Stimulated activated CD8-positive, alpha-beta memory T cell treated with anti-CD3 and anti-CD28 coated beads, Interleukin-4, amount 100 ng/mL, for 48 hours (primary cell): ENCODE results near the gene FTO.

ENCODE experiments used
- DNase-seq: peaks from one replicate; pipeline ENCODE4 v3.0.0-alpha.2; 2020

The FTO gene

DNA sequence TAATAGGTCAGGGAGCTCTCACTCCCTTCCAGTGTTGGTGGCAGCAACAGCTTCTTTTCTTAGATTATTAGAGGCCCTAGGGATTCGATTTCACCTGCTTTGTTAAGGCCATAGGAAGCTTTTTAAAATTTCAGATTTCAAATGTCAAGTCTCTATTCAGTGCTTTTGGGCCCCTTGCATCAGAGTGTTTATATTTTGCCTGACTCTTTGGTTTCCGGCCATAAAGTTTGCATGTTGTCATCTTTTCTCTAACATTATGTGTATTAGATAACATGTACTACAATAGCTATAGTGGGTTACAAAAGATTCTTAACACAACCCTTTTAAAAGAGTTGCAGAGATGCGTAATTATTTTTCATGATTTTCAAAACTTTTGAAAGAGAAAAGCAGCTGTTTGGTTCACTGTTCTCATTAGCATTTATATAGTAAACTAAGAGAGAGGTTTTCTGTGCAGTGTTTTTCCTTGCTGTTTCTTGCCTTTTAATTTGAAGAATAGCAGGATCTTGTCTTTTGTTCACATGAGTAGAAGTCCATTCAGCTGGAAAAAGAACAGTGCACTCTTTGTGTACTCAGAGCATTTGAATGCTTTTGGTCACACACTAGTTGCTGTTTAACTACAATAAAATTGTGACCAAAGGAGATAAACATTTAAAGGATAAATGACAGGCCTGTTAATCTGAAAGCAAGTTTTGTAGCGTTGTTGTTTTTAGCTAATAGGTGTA is 52.5 kb downstream of the FTO start:
- DNase-seq: no peak

DNA sequence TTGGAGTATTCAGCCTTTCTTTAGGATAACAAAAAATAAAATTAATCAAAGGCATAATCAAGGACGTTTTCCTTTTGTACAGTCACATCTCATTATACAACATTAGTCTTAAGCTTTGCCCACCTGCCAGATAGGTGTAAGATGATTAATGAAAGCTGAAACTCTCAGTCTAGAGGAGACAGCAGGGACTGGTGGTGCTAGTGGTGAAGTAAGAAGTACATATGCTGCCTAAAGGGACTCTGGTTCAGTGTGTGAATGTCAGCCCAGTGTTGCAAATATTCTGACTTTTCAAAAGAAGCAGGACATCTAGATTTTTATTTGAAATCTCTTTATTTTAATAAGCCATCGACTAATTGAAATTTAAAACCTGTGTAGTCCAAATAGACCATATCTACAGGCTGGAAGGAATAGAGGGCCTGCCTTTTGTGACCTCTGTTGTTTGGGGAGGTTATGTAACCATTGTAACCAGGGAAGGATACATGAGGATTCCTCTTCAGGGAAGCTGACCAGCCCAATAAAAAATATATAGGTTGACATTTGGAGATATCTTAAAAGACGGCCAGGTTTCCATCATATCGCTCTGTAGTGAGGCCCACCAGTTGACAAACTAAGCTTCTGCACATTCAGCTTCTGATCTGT is 54.1 kb downstream of the FTO start:
- DNase-seq: no peak

DNA sequence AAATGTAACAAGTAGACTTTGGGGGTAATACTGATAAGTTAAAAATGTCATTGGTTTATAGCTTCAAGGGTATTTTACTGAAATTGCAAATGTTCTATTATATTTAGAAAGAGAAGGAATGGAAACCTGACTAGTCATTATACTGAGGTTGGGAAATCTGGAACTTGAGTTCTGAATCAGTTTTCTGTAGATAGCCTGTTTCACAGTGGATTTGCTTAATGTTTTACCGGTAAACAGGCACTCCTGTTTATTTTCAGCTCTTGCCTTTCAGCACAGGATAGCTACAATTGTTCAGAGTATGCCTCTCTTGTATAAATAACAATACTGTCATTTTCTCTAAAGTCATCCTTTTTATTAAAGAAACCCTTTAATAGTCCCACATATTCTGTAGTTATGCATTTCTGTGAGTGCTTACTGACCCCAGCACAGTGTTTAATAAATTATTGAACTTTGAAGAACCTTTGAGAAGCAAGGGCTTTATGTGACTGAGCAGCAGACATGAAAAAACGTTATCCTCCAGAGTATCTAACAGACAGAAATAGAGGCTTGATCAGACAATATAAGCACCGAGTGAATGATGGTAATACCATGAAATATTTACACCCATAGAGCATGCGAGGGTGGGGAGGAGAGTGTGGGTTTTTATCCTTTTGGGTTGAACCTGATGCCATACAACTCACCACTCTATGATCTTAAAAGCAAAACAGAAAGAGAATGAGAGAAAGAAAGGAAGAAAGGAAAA is 58.2 kb downstream of the FTO start:
- DNase-seq: no peak

DNA sequence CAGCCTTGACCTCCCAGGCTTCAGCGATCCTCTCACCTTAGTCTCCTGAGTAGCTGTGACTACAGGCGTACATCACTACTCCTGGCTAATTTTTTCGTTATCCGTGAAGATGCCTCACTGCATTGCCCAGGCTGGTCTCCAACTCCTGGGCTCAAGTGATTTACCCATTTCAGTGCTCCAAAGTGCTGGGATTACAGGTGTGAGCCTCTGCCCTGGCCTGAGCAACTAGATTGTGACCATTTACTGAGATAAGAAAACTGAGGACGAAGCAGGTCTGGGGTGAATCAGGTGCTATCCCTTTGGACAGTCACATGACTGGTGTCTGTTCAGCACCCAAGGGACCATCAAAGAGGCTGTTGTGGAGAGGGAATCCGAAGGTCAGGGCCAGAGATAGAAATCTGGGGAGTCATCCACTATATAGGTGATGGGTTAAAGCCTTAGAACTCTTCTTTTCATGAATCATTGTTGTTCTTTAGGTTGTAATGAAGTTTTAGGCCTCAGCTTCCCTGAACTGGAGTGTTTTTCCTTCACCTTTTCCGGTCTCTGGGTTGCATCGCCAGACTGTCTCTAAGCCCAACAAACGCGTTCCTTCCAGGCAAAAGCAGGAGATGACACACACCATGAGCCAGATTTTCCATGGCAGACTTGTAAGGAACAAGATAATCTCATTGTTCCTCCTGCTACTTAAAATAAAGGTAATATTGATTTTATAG is 62.5 kb downstream of the FTO start:
- no peak for DNase-seq

DNA sequence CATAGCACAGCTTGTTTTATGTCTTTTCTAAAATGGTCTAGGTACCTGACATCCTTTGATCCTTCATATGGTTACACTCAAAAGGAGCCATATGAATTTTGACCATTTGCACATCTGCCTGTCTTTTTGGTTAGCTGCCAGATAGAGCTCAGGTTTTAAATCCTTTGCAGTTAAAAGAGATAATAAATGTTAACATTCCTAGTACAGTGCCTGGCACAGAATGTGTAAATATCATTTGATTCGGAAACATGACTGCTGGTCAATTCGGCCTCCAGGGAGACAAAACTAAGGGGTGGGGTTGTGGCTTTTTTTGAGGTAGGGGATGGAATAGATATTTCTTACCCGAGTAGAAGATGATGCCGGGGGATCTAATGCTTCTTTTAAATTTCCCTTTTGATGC is 64.2 kb downstream of the FTO start:
- no peak for DNase-seq

DNA sequence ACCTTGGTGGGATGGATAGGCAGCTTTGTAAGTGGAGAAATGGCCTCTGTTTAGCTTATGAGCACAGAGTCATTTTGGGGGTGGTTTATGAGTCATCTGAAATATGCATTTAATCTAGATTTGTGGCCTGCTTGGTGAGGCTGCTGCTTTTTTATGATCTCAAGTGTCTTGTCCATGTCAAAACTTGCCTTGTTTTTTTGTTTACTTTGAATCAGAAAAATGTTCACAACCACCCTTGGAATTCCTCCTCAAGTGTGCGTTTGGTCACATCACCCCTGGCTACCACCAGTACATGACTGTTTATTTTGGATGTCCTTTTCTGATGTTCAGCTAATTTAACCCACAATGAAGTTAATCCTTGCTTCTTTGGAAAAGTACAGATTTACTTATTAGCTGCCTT is 64.6 kb downstream of the FTO start:
- DNase-seq: no peak

DNA sequence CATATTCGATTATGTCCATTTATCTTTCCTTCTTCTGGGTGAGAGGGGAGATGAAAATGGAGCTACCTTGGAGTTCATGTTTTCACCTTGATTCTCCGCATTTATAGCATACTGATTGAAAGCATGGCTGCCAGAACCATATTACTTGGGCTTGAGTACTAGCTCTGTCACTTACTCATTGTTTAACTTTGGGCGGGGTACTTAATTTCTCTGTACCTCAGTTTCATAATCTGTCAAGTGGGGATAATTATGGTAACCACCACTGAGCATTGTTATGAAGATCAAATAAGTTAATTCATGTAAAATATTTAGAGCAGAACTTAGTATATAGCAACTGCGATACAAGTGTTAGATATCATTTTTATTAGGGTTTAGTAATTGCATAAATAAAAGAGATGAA is 65.2 kb downstream of the FTO start:
- DNase-seq: no peak

DNA sequence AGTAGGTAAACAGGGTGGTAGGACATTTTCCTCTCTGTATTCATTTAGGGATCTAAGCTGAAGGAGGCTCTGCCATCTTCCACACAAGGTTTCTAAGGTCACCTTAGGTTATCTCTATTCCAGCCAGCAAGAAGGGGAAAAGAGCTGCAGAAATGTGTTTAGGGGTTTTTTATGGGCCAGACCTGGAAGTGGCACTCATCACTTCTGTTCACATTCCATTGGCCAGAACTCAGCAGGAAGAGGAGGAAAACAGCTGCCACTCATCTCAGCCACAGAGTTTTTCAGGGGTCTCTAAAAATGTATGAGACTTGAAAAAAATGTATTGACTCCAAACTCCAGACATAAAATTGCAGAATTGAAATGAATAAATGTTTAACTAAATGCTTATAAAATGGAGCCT is 65.8 kb downstream of the FTO start:
- no peak for DNase-seq

DNA sequence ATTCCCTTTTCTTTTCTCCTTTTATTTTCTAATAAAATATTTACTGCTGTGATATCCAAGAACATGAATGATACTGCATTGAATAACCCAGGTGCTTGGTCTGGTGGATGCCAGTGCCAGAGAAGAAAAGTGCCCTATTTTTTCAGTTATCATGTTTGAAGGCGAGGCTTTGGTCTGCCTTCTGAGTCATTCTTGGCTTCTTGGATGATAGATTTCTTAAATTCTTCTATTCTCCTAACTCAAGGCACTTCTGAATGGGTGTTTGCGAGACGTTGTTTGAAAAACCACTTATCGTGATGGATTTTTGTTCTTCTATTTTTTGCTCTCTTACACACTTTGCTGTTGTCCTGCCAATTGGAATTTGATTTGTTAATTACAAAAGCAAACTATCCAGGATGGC is 66.7 kb downstream of the FTO start:
- no peak for DNase-seq

DNA sequence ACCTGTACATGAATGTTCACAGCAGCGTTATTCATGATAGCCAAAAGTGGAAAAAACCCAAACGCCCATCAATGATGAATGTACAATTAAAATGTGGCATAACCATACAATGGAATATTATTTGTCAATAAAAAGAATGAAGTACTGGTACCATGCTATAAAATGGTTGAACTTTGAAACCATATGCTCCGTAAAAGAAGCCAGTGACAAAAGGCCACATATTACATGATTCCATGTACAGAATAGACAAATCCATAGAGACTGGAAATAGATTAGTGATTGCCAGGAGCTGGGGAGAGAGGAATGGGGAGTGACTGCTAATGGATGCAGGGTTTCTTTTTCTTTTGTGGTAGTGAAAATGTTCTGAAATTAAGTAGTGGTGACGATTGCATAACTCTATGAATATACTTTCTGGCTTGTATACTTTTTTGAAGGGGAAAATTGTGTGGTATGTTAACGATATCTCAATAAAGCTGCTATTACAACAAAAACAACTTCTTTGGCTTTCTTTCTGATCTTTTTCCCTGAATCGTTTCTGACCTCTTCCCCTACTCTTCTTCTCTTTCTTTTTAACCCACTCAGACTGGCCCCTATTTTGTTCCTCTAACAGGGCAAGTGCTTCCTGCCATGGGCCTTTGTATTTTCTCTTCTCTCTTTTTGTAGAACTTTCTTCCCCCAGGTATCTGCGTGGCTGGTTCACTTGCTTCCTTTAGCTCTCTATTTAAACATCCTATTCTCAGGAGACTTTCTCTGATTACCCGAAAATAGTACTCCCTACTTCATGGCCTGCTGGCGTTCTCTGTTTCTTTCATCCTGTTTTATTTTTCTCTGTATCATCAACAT is 67.9 kb downstream of the FTO start:
- DNase-seq: no peak

DNA sequence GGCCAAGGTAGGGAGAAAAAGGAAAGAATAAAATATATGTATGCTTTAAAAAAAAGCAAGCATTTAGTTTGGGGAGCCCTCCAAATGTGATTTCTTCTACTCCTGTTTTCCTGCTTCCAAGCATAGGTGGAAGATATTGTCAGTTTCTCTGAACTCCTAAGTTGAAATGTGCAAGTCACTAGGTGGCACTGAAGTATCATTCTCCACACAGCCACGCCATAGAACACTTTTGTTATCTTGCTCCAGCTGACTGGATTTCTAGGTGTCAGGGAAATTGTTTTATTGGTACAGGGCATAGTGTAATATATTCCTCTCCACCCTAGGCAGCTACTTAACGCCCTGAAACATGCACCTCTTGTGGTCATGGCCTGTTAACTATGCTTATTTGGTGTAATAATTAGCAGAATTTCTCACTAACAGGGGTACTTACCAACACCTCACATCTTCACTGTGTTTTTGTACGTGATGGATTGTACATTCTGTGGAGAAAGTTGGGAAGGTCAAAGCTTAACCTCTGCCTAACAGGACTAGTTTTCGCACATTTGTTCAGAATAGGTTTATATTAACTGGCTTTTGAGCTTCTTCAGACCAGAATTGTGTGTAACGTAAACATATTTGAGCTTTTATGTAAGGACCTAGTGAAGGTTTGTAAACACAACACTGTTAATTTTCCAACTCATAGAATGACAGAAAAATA is 69.3 kb downstream of the FTO start:
- no peak for DNase-seq

DNA sequence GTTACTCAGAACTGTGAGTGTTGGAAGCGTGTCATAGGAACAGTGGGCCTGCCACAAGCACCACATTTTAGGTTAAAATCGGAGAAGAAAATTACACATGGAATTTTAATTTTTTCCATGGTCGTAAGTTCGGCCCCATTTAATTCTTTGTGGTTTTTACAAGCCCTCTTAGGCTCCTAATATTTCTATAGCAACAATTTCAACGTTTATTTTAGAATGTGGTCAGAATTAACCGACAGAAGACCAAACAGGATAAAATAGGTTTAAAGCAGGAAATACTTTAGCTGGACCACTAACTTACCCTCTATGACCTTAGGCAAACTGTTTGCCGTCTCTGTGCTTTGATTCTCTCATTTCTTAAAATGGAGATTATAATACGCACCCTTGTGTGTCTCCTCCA is 69.9 kb downstream of the FTO start:
- no peak for DNase-seq

DNA sequence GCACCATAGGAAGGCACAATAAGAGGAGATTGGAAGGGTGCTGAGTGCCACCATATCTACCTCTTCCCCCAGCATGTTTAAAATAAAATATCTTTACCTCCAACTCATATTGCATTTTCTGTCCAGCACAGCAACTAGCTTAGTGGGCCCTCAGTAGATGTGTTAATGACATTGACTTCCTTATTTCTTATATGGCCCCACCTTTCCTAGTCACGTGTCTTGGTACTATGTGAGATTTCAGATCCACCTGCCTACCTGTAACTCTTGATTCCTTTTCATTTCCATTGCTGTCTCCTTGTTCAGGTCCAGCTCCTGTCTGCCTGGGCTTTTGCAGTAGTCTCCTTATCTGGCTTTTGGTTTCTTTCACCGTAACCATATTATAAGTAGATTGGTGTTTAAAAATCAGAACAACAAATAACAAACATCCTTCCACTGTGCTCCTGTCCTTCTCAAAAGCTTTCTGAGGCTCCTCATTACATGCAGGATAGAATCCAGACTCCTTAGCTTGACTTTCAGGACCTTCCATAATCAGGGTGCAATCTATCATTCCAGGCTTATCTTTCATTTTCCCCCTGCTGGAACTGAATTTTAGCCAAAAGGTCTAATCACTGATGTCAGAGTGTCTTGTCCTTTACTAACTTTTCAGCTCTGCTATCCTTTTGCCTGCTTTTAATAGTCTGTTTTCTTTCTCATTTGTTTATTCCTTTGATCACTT is 71.3 kb downstream of the FTO start:
- no peak for DNase-seq

DNA sequence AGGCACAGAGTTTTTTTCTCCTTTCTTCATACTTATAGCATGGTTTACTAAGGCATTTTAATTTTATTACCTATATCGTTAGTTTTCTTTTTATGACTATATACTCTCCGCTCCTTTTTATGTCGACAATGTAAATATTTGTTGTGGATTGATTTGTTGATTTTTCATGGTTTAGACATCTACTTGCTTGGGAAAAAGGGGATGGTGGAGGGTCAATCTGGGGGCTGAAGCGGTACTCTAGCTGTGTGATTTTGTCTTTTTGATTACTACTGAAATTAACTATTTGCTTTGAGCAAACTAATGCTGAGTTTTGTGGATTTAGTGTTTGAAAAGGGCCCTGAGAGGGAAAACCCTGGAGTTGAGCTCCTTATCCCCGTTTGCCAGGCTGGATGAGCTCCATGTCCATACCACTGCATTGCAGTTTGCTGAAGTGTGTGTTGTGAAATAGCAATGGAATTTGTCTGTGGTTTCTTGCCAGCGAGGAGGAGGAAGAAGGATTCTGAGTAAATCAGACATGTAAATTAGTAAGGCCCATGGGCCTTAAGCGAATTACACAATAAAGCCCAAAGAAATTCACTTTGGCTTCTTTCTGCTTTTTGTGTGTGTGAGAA is 72.0 kb downstream of the FTO start:
- no peak for DNase-seq

DNA sequence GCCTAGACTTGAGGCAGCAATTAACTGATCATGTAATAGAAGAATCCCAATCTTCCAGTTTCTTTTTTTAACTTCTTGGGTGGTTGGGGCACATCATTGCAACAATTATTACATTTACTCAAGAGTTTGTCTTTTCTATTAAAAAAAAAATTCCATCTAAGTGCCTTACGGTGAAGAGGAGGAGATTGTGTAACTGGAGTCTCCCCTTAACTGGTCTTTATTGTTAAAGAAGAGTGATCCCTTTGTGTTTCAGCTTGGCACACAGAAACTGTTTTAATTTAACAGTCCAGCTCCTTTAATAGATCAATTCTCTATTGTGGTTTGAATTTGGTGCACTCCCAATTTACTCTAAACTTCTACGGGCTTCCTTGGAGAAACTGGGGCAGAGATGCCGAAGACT is 75.2 kb downstream of the FTO start:
- DNase-seq: no peak

DNA sequence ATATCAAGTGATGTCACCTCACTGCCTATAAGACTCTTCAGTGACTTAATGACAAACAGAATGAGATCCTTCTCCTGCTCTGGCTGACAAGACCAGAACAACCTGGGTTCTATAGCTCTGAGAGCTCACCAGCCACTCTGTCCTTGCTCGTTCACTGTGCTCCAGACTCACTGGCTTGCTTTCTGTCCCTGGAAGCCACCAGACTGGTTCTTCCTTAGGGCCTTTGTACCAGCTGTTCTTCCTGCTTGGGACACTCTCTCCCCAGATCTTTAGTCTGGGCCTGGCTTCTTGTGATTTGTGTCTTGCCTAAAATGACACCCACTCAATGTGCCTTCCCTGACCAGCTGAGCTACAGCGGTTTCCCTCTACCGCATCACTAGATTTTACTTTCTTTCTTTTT is 76.1 kb downstream of the FTO start:
- DNase-seq: no peak

DNA sequence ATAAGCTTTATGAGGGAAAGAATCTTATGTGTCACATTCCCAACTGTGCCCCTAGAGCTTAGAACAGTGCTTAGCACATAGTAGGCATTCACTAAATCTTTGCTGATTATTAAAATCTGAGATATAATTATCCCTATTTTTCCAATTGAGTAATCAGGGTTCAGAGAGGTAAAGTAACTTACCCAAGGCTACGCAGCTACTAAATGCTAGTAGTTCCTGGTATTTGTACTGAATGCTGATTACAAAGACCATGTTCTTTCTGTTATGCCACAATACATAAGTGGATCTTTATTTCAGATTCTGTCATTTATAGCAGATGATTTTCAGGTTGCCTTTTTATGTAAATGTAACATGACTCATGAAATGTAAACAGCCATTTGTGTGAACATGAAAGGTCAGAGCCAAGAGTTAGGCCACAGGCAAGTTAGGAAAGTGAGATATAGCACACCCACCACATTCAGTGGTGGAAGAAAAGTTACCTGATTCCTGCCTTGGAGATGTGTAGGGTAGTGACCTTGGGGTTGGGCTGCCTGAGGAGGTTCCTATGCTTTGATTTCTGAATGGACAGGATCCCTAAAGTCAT is 77.2 kb downstream of the FTO start:
- DNase-seq: no peak

DNA sequence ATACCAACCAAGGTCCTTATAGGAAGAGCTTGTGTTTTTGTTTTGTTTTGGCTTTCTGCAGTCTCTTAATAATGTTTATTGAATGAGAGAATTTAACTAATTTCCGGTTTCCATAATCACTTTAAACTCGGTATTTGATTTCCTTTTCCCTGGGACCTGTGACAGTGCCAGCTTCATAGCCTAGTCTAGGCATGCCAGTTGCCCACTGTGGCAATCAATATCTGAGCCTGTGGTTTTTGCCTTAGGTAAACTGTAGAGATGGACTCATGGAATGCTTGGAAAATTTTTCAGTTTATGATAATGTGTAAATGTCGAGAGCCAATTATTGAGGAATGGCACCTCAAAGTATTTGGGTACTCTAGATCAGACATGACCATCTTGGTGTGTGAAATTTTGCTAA is 78.2 kb downstream of the FTO start:
- DNase-seq: no peak

DNA sequence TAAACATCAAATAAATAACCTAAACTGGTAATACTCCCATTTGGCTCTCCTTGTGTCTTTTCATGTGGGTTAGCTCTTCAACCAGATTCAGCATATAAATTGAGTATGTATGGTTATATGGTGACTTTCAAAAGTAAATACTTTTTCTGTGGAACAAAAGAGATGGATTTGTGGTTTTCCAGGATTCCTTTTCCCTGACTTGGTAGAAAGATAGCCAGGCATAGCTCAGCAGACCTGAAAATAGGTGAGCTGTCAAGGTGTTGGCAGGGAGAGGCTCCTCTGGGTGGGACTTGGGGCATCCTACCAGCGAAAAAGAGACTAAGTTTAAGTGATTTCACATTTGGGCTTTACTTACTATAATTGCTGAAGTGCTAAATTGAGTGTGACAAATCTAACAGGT is 80.3 kb downstream of the FTO start:
- DNase-seq: no peak

DNA sequence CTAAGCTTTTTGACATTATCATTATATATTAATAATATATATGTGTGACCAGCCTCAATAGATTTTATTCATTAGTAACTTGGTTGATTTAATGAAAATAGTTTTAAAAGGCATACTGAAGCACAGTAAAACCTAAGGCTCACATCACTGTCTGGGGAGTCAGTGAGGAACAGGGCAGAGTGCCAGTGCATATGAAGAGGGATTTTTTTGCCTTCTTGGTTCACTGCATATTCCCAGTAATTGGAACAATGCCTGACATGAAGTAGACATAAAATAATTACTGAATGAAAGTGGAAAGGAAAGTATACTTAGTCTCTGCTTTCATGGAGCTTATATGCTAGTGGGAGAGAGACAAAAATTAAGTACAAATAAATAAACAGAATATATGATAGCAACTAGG is 81.1 kb downstream of the FTO start:
- DNase-seq: no peak

DNA sequence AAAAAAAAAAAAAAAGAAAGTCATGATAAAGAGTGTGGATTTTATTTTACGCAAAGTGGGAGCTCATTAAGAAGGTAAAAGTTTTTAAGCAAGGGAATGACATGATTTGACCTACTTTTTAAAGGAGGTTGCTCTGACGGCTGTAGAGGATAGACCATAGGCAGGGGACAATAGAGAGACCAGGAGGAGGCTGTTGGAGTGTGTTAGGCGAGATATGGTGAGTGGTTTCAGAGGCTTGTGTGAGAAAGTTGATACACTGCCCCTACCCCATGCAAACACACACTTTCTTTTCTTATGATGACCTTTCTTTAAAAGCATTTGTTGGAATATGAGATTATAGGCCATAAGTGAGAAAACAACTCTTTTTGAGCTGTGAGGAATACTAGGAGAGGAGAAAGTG is 82.0 kb downstream of the FTO start:
- DNase-seq: no peak
